Esophagus squamous epithelium (tissue), 5 donors: ENCODE measurements around the gene SUPT3H. TPM values are rescaled to one million over a fixed set of nuclear protein-coding genes. Genes with fewer than 3 reads are reported as not detected.
"Not testable (repeated sequence)": the region's sequence is repeated elsewhere in the genome, so short reads cannot be mapped to it uniquely, and the experiment has no call there.

ENCODE experiments used
- DNase-seq: peaks from one replicate; lab custom pipeline; 2025; lab: John Stamatoyannopoulos, UW
- H3K27ac ChIP-seq, 4 donors: fragments of 200-600 bp; sonication (generic); one replicate each; pipeline ENCODE4 v1.5.1; 2016 to 2019; ENCODE audit warnings: mild to moderate bottlenecking in 1 of 4
- H3K27me3 ChIP-seq, 4 donors: fragments of 200-600 bp; sonication (generic); 1 replicate in 3 of 4; 2 replicates in 1 of 4; pipeline versions ENCODE4 v1.5.1 to v1.6.0; 2017 to 2021; ENCODE audit warnings: antibody characterized with exemption in 1 of 4
- H3K36me3 ChIP-seq, 3 donors: fragments of 200-600 bp; sonication (generic); one replicate each; pipeline ENCODE4 v1.5.1; 2016 to 2019
- H3K4me1 ChIP-seq, 3 donors: fragments of 200-600 bp; sonication (generic); one replicate each; pipeline ENCODE4 v1.5.1; 2017 to 2019
- H3K4me3 ChIP-seq, 4 donors: fragments of 200-600 bp; sonication (generic); 1 replicate in 3 of 4; 2 replicates in 1 of 4; pipeline ENCODE4 v1.5.1; 2016 to 2019; ENCODE audit warnings: mild to moderate bottlenecking in 2 of 4, moderate library complexity in 1 of 4
- H3K9me3 ChIP-seq, 3 donors: fragments of 200-600 bp; sonication (generic); one replicate each; pipeline ENCODE4 v1.5.1; 2016 to 2019
- POLR2A ChIP-seq, 4 donors: fragments of 450-650 bp; IDR thresholded peaks; one replicate each; pipeline ENCODE4 v1.6.1; 2017; ENCODE audit warnings: antibody characterized with exemption in 4 of 4, mild to moderate bottlenecking in 4 of 4, moderate library complexity in 3 of 4
- WGBS, 2 donors: methylation state at CpG; one replicate each; pipeline ENCODE4 v1.1.5; 2018; 5-methylcytosine and 5-hydroxymethylcytosine counted together
- intact Hi-C: fragments of 100-400 bp; cut with DNase I; formaldehyde crosslinking; loops from one replicate; pipeline ENCODE4 v1.15.0; 2022
- total RNA-seq, 4 donors: library from RNA; depleted of rRNA; stranded (reverse); fragments of >200 nt; gene quantifications; one replicate each; pipeline ENCODE4 v1.1.0, GENCODE V29; 2016
- TF ChIP-seq, protein P1 (sequence below), 6 experiments: fragments of 450-650 bp in 4 of 6; fragments of 200-600 bp in 2 of 6; sonication (generic) in 2 of 6; IDR thresholded peaks; one replicate each; pipeline ENCODE4 v1.5.1; 2016 to 2019; ENCODE audit warnings: antibody characterized with exemption in 6 of 6, mild to moderate bottlenecking in 4 of 6, moderate library complexity in 4 of 6
- donor health status: DM: yes; HTN: yes; CAD: no.

Gene SUPT3H
- total RNA-seq, 4 donors from 2014 or later = 3.6 to 10.9 (median 5.3) TPM

GRCh38 chr6:44896701-44897100, 481.0 kb downstream of the SUPT3H start:
- no peak overlapping the region for H3K4me3 ChIP-seq
- 61 to 77% methylated on average over 4 of the region's 4 CpGs for WGBS, 2 donors
- H3K9me3 ChIP-seq = peaks cover 0 to 10% (median 0%) of the 10 kb centered on the region in 3 donors
- intact Hi-C loops = no loop called here
- TF ChIP-seq POLR2A (IDR thresholded peaks at IDR 0.05) = no peak
- TF ChIP-seq, protein P1, sequence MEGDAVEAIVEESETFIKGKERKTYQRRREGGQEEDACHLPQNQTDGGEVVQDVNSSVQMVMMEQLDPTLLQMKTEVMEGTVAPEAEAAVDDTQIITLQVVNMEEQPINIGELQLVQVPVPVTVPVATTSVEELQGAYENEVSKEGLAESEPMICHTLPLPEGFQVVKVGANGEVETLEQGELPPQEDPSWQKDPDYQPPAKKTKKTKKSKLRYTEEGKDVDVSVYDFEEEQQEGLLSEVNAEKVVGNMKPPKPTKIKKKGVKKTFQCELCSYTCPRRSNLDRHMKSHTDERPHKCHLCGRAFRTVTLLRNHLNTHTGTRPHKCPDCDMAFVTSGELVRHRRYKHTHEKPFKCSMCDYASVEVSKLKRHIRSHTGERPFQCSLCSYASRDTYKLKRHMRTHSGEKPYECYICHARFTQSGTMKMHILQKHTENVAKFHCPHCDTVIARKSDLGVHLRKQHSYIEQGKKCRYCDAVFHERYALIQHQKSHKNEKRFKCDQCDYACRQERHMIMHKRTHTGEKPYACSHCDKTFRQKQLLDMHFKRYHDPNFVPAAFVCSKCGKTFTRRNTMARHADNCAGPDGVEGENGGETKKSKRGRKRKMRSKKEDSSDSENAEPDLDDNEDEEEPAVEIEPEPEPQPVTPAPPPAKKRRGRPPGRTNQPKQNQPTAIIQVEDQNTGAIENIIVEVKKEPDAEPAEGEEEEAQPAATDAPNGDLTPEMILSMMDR (IDR thresholded peaks at IDR 0.05) = no peak
- DNase-seq = no peak
- H3K4me1 ChIP-seq = no peaks in the 10 kb centered on the region
- H3K36me3 ChIP-seq = no peaks in the 10 kb centered on the region
- H3K27ac ChIP-seq = no peak overlapping the region
- H3K27me3 ChIP-seq = no peaks in the 10 kb centered on the region

DNA sequence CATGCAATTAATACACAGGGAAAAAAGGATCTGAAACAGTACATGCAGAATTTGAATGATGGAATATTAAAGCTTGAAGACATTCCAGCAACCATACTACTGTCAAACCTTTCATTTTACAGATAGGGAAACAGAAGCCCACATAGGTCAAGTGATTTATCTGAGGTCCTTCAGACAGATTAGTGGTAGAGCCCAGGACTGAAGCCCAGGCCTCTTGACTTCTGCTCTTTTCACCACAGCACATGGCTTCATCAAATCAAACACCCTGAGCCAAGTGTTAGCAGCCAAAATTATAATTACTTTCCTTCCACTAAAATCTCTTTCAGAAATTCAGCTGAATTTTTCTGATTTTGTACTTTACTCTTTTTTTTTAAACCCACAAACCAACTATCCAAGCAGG, 485.2 kb downstream of the SUPT3H start:
- no peaks in the 10 kb centered on the region for H3K9me3 ChIP-seq
- no peaks in the 10 kb centered on the region for H3K4me1 ChIP-seq
- TF ChIP-seq, protein P1 (IDR thresholded peaks at IDR 0.05) = no peak
- H3K27ac ChIP-seq = no peak overlapping the region
- H3K4me3 ChIP-seq = no peak overlapping the region
- DNase-seq = no peak
- H3K27me3 ChIP-seq = no peaks in the 10 kb centered on the region
- H3K36me3 ChIP-seq = no peaks in the 10 kb centered on the region
- intact Hi-C loops = no loop called here

DNA sequence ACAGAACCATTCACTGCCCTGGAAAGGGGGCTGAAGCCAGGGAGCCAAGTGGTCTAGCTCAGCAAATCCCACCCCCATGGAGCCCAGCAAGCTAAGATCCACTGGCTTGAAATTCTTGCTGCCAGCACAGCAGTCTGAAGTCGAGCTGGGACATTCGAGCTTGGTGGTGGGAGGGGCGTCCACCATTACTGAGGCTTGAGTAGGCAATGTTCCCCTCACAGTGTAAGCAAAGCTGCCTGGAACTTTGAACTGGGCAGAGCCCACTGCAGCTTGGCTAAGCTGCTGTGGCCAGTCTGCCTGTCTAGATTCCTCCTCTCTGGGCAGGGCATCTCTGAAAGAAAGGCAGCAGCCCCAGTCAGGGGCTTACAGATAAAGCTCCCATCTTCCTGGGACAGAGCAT, 498.7 kb downstream of the SUPT3H start:
- H3K36me3 ChIP-seq, H3K27me3 ChIP-seq, intact Hi-C loops, DNase-seq, H3K4me1 ChIP-seq, H3K4me3 ChIP-seq, H3K27ac ChIP-seq, H3K9me3 ChIP-seq: not testable (repeated sequence)
- WGBS, 2 donors = no CpG with 5 or more reads among the region's 3 CpGs

DNA sequence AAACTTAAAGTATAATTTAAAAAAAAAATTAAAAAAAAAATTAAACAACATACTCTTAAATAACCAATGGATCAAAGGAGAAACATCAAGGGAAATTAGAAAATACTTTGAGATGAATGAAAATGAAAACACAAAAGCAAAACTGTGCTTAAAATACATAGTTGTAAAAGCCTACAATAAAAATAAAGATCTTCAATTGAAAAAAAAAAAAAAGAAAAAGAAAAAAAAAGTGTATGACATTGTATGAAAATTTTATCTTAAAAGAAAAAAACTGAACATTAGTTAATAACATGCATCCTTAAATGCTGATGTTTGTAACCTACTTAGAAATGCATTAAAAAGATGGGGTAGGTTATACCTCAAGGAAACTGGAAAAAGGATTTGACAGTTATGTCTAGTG, 501.1 kb downstream of the SUPT3H start:
- intact Hi-C loops, H3K27me3 ChIP-seq, H3K9me3 ChIP-seq, H3K4me3 ChIP-seq, H3K27ac ChIP-seq, H3K36me3 ChIP-seq, H3K4me1 ChIP-seq, DNase-seq: not testable (repeated sequence)

DNA sequence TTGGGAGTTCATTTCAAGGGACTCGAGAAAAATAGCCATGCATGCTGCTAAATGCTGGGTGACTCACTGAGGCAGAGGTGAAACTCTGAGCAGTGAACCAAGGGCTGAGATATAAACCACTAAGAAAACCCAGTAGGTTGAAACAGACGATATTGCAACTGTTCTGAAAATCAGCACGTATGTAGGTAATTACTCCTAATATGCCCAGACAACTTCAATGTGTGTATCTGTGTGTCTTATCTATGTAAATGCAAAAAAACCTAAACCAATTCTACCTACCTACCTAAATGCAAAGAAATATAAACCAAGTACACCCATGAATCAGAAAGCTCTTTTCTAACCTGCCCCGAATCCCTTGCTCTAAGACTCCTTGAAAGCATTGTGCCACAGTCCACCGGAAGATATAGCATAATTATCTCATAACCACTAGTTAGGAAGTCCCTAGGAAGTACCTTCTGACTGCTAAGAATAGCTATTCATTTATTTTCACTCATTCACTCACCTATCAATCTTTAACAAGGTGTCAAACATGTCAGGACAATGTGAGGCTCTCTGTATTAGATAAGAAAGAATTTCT, 508.3 kb downstream of the SUPT3H start:
- H3K27ac ChIP-seq = no peak overlapping the region
- peaks cover 0 to 6% (median 0%) of the 10 kb centered on the region in 3 donors for H3K9me3 ChIP-seq
- WGBS, 2 donors = 69 to 77% methylated on average over 5 of the region's 5 CpGs
- no peaks in the 10 kb centered on the region for H3K4me1 ChIP-seq
- TF ChIP-seq POLR2A (IDR thresholded peaks at IDR 0.05) = no peak
- TF ChIP-seq, protein P1 (IDR thresholded peaks at IDR 0.05) = no peak
- H3K27me3 ChIP-seq = no peaks in the 10 kb centered on the region
- H3K4me3 ChIP-seq = no peak overlapping the region
- no peak for DNase-seq
- no peaks in the 10 kb centered on the region for H3K36me3 ChIP-seq
- intact Hi-C loops = no loop called here

GRCh38 chr6:44868910-44869309, 508.8 kb downstream of the SUPT3H start:
- H3K9me3 ChIP-seq = peaks cover 0 to 6% (median 0%) of the 10 kb centered on the region in 3 donors
- H3K36me3 ChIP-seq = no peaks in the 10 kb centered on the region
- no peak overlapping the region for H3K4me3 ChIP-seq
- TF ChIP-seq, protein P1 (IDR thresholded peaks at IDR 0.05) = no peak
- no peak for TF ChIP-seq POLR2A (IDR thresholded peaks at IDR 0.05)
- no peaks in the 10 kb centered on the region for H3K27me3 ChIP-seq
- no peak for DNase-seq
- H3K27ac ChIP-seq = no peak overlapping the region
- no peaks in the 10 kb centered on the region for H3K4me1 ChIP-seq
- intact Hi-C loops = no loop called here
